ENCODE data around the gene HS3ST4. TPM values are rescaled to one million over a fixed set of nuclear protein-coding genes. Genes with fewer than 3 reads are reported as not detected.

Gene HS3ST4
- total RNA-seq, 1 donor from 2014 or later, result not detected

GRCh38 chr16:26058326-26058725, 366.6 kb downstream of the HS3ST4 start:
- Mint-ChIP-seq H3K4me3 (no peak overlapping the region), H3K27ac (no peak overlapping the region), H3K36me3 (ENCODE audit: low read depth) (no peaks in the 10 kb centered on the region), H3K27me3 (no peaks in the 10 kb centered on the region), H3K9me3 (peaks cover 6% of the 10 kb centered on the region), H3K4me1 (no peaks in the 10 kb centered on the region)
- TF ChIP-seq CTCF (IDR thresholded peaks at IDR 0.05), result no peak
- ChIA-PET CTCF (no interaction called here), POLR2A (no interaction called here)
- DNase-seq (no peak), ATAC-seq (ENCODE audit: low read depth) (no peak)
- intact Hi-C loops (cut with micrococcal nuclease), result no loop called here

GRCh38 chr16:26070302-26071100, 378.7 kb downstream of the HS3ST4 start:
- no peak overlapping the region for H3K4me3 Mint-ChIP-seq
- no peak overlapping the region for H3K27ac Mint-ChIP-seq
- DNase-seq (no peak), ATAC-seq (ENCODE audit: low read depth) (no peak)
- CTCF ChIA-PET, result no interaction called here
- peaks cover 7% of the 10 kb centered on the region for H3K27me3 Mint-ChIP-seq
- H3K4me1 Mint-ChIP-seq, result no peaks in the 10 kb centered on the region
- POLR2A ChIA-PET, result no interaction called here
- no peaks in the 10 kb centered on the region for H3K36me3 Mint-ChIP-seq (ENCODE audit: low read depth)
- intact Hi-C loops (cut with micrococcal nuclease), result no loop called here
- TF ChIP-seq CTCF (IDR thresholded peaks at IDR 0.05), result no peak
- H3K9me3 Mint-ChIP-seq, result peaks cover 4% of the 10 kb centered on the region

- Mint-ChIP-seq H3K36me3 (ENCODE audit: low read depth) (no peaks in the 10 kb centered on the region), H3K4me1 (no peaks in the 10 kb centered on the region), H3K9me3 (peaks cover 4% of the 10 kb centered on the region), H3K27ac (no peak overlapping the region), H3K27me3 (peaks cover 7% of the 10 kb centered on the region), H3K4me3 (no peak overlapping the region)
- intact Hi-C loops (cut with micrococcal nuclease), result no loop called here
- no peak for TF ChIP-seq CTCF (IDR thresholded peaks at IDR 0.05)
- ATAC-seq (ENCODE audit: low read depth), result no peak
- ChIA-PET CTCF (no interaction called here), POLR2A (no interaction called here)
- DNase-seq, result no peak
Observed at GRCh38 chr16:26071101-26071866, 379.5 kb downstream of the HS3ST4 start.

- ATAC-seq (ENCODE audit: low read depth), result no peak
- H3K36me3 Mint-ChIP-seq (ENCODE audit: low read depth), result no peaks in the 10 kb centered on the region
- no peak overlapping the region for H3K4me3 Mint-ChIP-seq
- peaks cover 2% of the 10 kb centered on the region for H3K9me3 Mint-ChIP-seq
- peaks cover 7% of the 10 kb centered on the region for H3K27me3 Mint-ChIP-seq
- CTCF ChIA-PET, result no interaction called here
- DNase-seq, result no peak
- intact Hi-C loops (cut with micrococcal nuclease), result no loop called here
- POLR2A ChIA-PET, result no interaction called here
- no peak for TF ChIP-seq CTCF (IDR thresholded peaks at IDR 0.05)
- H3K4me1 Mint-ChIP-seq, result no peaks in the 10 kb centered on the region
- no peak overlapping the region for H3K27ac Mint-ChIP-seq
Observed at GRCh38 chr16:26078716-26079355, 387.1 kb downstream of the HS3ST4 start.

GRCh38 chr16:26087091-26087490, 395.3 kb downstream of the HS3ST4 start:
- no peak for DNase-seq
- no peak for ATAC-seq (ENCODE audit: low read depth)
- ChIA-PET CTCF (no interaction called here), POLR2A (no interaction called here)
- Mint-ChIP-seq H3K4me3 (no peak overlapping the region), H3K9me3 (no peaks in the 10 kb centered on the region), H3K27me3 (peaks cover 5% of the 10 kb centered on the region), H3K4me1 (no peaks in the 10 kb centered on the region), H3K27ac (no peak overlapping the region), H3K36me3 (ENCODE audit: low read depth) (no peaks in the 10 kb centered on the region)
- intact Hi-C loops (cut with micrococcal nuclease), result no loop called here
- TF ChIP-seq CTCF (IDR thresholded peaks at IDR 0.05), result no peak
